Smooth muscle cell of the brain vasculature (primary cell): ENCODE results near the gene CLEC2D.
"Not testable (repeated sequence)": the region's sequence is repeated elsewhere in the genome, so short reads cannot be mapped to it uniquely, and the experiment has no call there.

Experiments
- DNase-seq: peaks from one replicate; pipeline ENCODE4 v3.0.0-alpha.2; 2012; ENCODE audit warnings: low read depth, low spot score

The CLEC2D gene

DNA sequence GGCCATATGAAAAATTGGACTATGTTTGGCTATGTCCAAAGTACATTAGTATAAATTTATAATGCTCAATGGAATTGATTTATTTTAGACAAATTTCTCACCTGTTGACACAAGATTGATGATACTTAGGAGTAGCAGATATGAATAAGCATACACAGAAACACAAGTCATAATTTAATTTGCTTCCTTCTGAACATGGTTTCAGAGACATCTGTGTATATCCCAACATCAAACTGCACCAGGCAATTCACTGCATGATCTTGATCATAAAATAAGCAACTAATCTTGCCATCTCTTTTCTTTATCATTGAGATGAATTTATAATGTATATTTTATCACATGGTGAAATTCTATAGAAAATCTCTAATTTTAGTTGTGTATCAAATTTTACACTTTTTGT lies 59.6 kb downstream of the CLEC2D start:
- no peak for DNase-seq

DNA sequence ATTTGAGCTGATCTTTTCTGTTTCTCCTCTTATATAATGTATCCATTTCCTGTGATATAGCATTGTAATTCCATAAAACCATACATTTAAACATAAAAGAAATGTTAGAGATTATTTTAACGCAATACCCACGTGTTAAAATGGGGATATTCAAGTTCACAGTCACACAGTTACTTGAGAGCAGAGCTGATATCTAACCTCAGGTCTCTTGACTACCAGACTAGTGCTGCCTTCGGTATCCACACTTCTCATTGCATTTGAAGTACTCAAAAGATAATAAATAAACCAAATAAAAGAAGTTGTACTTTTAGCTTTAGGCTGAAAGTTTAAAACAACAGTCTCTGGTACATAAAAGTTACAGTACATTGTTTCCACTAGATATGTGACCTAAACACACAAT lies 60.5 kb downstream of the CLEC2D start:
- DNase-seq, result no peak

DNA sequence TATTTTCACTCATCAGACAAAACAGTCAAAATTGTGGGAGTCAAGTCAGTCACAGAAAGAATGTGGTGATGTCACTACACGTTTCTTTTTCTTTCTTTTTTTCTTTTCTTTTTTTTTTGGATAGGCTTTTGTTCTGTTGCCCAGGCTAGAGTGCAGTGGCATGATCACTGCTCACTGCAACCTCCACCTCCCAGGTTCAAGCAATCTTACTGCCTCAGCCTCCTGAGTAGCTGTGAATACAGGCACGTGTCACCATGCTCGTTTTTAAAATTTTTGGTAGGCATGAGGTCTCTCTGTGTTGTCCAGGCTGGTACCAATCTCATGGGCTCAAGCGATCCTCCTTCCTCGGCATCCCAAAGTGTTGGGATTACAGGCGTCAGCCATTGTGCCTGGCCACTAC lies 61.1 kb downstream of the CLEC2D start:
- DNase-seq, result no peak

DNA sequence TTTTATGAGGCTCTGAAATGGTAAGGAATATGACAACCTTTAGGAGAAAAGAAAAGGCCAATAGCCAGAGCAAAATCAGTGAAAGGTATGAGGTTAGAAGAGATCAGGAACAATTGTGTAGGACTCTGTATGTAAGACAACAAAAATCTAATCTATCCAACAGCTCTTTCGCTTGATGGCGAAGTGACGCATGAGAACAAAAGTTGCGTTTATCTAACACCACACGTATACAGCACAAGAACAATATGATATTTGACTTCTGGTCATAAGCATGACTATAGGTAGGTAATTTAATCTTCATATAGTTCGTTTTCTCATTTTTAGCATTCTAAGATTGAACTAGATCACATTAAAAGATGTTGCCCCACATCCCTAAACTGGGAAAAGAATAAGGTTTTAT lies 61.9 kb downstream of the CLEC2D start:
- no peak for DNase-seq

DNA sequence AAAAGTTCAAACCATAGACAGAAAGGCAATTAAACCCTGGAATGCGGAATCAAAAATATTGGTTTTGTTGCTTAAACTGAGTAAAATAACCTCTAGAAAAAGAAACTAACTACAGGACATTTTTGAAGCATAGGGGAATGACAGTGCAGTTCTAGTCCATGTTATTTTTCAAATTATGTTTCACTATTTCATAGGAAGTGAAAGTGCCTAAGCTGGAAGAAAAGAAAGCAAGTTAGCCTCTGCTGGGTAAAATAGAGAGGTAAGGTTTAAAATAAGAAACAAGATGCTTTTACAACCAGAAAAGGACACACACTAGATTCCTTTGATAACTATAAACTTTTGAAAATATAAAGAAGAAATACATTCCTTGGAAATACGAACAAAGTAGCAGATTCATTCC lies 62.3 kb downstream of the CLEC2D start:
- DNase-seq, result no peak

DNA sequence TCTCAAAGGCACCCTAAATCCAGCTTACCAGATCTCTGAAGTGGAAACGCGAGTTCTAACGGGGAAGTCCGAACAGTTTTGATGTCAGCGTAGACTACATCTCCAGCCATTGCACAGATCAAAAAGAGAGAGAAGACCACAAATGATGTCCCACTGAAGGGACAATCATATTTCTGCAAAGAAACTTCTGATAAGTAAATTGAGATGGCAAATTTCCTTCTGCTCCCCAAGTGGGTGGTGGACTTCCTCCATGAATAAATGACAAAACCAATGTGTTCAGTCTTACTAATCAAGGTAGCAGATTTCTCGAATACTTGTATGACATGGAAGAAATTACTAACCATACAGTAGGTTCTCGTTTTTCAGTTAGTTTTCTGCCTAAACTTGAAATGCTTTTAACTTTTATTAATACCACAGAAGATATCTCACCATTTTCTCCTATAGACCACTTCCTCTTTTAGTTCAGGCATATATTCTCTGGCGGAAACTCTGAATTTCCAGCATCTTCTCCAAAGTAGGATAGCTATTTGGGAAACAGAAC lies 63.5 kb downstream of the CLEC2D start, which contains the start of gene CLECL1:
CLECL1 (minus strand) TSS at position 177 of the 541 bp plus-strand sequence.
- DNase-seq, result no peak

DNA sequence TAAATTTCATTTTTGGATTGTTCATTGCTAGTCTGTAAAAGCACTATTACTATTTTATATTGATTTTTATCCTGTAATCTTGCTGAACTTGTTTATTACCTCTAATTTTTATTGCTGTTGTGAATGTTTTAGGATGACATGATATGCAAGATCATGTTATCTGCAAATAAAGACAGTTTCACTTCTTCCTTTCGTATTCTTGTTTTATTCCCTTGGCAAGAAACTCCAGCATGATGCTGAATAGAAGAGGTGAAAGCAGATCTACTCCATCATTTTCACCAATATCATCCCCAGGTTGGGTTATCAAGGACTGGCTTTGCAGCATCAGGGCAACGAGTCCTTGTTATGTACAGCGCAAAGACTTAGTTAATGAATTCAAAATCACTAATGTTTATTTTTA lies 66.1 kb downstream of the CLEC2D start:
- no peak for DNase-seq

DNA sequence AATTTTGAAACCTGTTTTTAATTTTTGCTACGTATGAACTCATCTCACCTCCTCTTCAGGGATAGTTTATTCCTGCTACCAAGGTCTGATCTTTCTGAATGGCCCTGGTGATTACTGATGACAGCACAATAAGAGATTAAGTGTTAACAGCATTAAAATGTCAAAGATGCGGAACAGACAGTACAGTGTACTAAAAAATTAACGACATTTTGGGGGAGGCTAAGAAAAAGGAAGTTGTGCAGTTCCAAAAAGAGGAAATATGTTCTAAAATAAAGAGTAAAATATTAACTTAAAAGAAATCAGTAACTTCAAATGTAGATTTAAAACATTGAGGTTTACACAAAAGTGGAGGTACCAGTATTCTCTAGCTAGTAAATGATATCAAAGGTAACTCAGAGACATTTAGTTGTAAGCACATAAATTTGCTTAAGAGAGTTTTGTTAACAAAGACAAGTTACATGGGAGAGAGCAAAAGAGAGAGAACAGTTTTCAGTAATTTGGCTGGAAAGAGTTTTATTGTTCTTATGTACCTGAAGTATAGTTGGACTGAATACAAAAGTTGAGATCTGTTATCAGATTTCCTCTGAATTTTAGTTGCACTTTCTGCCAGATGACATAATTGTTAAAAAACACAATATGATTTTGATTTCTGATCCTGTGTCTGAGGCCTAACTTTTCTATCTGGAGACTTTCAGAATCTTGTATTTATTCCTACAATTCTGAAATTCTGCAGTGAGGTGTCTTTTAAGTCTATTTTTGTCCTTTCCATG lies 67.6 kb downstream of the CLEC2D start:
- DNase-seq, result no peak

DNA sequence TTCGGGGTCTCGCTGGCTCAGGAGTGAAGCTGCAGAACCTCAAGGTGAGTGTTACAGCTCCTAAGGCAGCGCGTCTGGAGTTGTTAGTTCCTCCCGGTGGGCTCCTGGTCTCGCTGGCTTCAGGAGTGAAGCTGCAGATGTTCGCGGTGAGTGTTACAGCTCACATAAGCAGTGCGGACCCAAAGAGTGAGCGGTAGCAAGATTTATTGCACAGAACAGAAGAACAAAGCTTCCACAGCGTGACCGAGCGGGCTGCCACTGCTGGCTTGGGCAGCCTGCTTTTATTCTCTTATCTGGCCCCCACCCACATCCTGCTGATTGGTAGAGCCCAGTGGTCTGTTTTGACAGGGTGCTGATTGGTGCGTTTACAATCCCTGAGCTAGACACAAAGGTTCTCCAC lies 69.4 kb downstream of the CLEC2D start:
- not testable (repeated sequence) for DNase-seq

DNA sequence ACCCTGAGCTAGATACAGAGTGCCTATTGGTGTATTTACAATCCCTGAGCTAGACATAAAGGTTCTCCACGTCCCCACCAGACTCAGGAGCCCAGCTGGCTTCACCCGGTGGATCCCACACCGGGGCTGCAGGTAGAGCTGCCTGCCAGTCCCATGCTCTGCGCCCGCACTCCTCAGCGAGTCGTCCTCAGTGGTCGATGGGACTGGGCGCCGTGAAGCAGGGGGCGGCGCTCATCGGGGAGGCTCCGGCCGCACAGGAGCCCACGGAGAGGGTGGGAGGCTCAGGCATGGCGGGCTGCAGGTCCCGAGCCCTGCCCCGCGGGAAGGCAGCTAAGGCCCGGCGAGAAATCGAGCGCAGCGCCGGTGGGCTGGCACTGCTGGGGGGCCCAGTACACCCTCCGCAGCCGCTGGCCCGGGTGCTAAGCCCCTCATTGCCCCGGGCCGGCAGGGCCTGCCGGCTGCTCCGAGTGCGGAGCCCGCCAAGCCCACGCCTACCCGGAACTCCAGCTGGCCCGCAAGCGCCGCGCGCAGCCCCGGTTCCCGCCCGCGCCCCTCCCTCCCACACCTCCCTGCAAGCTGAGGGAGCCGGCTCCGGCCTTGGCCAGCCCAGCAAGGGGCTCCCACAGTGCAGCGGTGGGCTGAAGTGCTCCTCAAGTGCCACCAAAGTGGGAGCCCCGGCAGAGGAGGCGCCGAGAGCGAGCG lies 70.0 kb downstream of the CLEC2D start:
- DNase-seq, result not testable (repeated sequence)

DNA sequence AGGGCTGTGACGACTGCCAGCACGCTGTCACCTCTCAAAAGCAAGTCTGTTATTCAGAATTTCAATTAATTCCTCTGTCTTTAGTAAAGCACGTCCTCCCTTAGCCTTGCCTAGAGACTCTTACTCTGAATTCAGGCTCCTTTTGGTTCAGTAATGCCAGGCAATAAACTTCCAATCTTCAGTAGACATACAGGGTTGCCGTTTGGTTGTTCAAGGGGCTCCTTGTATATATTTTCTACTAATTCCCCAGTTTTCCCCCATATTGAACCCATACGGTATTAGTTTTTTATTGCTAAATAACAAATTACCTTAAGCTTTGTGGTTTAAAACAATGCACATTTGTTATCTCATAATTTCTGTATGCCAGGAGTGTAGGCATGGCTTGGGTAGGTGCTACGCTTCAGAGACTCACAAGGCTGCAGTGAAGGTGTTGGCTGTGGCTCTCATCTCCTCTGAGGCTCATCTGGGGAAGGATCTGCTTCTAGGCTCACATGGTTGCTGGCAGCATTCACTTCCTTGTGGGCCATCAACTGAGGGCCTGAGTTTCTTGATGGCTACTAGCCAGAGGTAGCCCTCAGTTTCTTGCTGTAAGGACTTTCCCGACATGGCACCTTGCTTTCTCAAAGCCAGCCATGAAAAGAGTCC lies 70.7 kb downstream of the CLEC2D start:
- no peak for DNase-seq

DNA sequence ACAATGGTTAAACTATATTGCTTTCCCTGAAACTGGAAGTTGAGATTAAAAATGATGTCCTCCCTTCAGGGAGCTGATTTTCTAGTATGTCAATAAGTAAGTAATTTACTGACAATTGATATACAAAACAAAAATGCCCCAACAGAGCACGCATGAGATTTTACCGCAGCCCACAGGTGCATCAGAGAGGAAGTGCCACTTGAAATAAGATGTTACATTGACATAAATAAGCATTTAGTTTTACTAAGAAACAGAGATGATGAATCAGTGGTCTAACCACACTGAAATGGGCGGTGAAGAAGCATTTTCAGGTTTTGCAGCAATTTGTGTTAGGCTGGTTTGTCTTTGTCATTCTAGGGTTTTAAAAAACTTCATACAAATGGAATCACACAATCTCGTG lies 72.2 kb downstream of the CLEC2D start:
- DNase-seq, result no peak

DNA sequence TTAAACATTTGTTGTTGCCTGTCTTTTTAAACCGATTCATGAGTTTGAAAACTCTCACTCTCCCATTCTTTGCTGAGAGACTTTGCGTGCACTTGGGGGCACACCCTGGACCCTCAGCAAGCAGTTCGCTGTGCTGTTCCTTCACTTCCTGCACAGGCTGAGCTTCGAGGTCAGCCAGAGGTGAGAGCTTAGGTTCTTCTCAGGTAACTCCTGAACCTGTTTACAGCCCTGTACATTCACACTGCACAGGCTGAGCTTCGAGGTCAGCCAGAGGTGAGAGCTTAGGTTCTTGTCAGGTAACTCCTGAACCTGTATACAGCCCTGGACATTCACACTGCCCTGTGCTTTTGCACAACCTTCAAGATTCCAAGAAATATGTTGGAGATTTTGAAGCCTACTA lies 73.1 kb downstream of the CLEC2D start:
- DNase-seq, result no peak

DNA sequence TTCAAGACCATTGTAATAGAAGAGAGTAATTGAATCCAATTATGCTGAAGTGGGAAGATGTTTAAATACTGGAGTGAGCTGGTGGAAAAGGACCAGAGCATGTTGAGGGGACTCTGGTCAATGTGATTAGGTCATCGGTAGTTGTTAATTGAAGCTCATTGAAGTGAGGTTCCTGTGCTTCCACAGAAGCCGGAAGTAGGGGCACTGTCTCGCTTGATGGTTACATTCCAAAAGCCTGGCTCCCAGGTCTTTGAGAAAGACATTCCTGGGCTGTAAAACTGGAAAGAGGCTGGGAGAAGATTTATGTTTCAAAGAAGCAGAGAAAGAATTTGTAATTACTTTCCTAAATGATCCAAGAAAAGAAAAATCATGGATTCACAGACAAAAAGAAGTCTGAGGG lies 75.7 kb downstream of the CLEC2D start:
- DNase-seq, result no peak
